IMR-90 (cell line): ENCODE measurements around the gene HTR2B. TPM values are rescaled to one million over a fixed set of nuclear protein-coding genes. Genes with fewer than 3 reads are reported as not detected.

ENCODE experiments used
- ATAC-seq: fragments of 200-7000 bp; cut with Tn5 transposase; 2 replicates; pipeline ENCODE4 v1.9.1; 2020; ENCODE audit warnings: low read depth, mild to moderate bottlenecking, moderate library complexity
- BruUV-seq: library from RNA; stranded (reverse); fragments of 400-500 nt; replicated peaks from 2 replicates; lab custom pipeline; 2021; lab: Mats Ljungman, UMichigan
- CTCF ChIA-PET: fragments of 300-600 bp; formaldehyde crosslinking; extraction: SDS; loops from one replicate; lab custom pipeline; 2021; ENCODE audit warnings: antibody characterized with exemption; lab: Yijun Ruan, JAX
- POLR2A ChIA-PET: fragments of 300-600 bp; sonication (Branson Sonifier 250); formaldehyde crosslinking; loops from one replicate; lab custom pipeline; 2022; ENCODE audit warnings: antibody characterized with exemption; ENCODE audit not compliant: unreplicated experiment; lab: Charles Lee
- DNase-seq: peaks from one replicate; pipeline ENCODE4 v3.0.0; 2013
- H2AFZ ChIP-seq: replicated peaks from 2 replicates; pipeline ENCODE3; 2013; ENCODE audit warnings: low read length, mild to moderate bottlenecking; ENCODE audit not compliant: poor library complexity
- H2AK5ac ChIP-seq: 2 replicates; pipeline ENCODE4 v1.6.1; 2013; ENCODE audit warnings: low read depth, low read length, inconsistent platforms
- H2AK9ac ChIP-seq: replicated peaks from 2 replicates; pipeline ENCODE3; 2013; ENCODE audit warnings: mild to moderate bottlenecking, low read depth, low read length, moderate library complexity; ENCODE audit not compliant: poor library complexity
- H2BK120ac ChIP-seq: 2 replicates; pipeline ENCODE4 v1.6.1; 2013; ENCODE audit warnings: low read depth, low read length, inconsistent platforms
- H2BK15ac ChIP-seq: 3 replicates; pipeline ENCODE4 v1.6.1; 2013; ENCODE audit warnings: low read depth, low read length, inconsistent platforms
- H2BK20ac ChIP-seq: 2 replicates; pipeline ENCODE4 v1.6.1; 2013; ENCODE audit warnings: low read depth, mild to moderate bottlenecking, inconsistent platforms, low read length, moderate library complexity
- H2BK5ac ChIP-seq: 2 replicates; pipeline ENCODE4 v1.6.1; 2013; ENCODE audit warnings: mild to moderate bottlenecking, low read depth, low read length, inconsistent platforms; ENCODE audit not compliant: poor library complexity, severe bottlenecking
- H3K14ac ChIP-seq: replicated peaks from 2 replicates; pipeline ENCODE4 v1.6.1; 2013; ENCODE audit warnings: low read depth, low read length, inconsistent platforms
- H3K18ac ChIP-seq: 2 replicates; pipeline ENCODE4 v1.6.1; 2013; ENCODE audit warnings: low read depth, low read length, control low read depth
- H3K23ac ChIP-seq: 2 replicates; pipeline ENCODE4 v1.6.1; 2013; ENCODE audit warnings: low read depth, low read length, inconsistent platforms
- H3K27ac ChIP-seq: 2 replicates; pipeline ENCODE4 v1.5.1; 2013; ENCODE audit warnings: mild to moderate bottlenecking, control low read depth, low read length; ENCODE audit not compliant: insufficient read depth
- H3K27me3 ChIP-seq: 2 replicates; pipeline ENCODE4 v1.6.1; 2013; ENCODE audit warnings: low read length; ENCODE audit not compliant: control insufficient read depth, insufficient read depth
- H3K36me3 ChIP-seq: 2 replicates; pipeline ENCODE4 v1.6.1; 2013; ENCODE audit warnings: low read length, mixed read lengths; ENCODE audit not compliant: control insufficient read depth, insufficient read depth
- H3K4ac ChIP-seq: 2 replicates; pipeline ENCODE4 v1.6.1; 2013; ENCODE audit warnings: low read depth, low read length, inconsistent platforms
- H3K4me1 ChIP-seq: 2 replicates; pipeline ENCODE4 v1.6.1; 2013; ENCODE audit warnings: low read length, mixed read lengths; ENCODE audit not compliant: control insufficient read depth, insufficient read depth
- H3K4me2 ChIP-seq: 2 replicates; pipeline ENCODE4 v1.6.1; 2013; ENCODE audit warnings: low read depth, mild to moderate bottlenecking, control low read depth, low read length, moderate library complexity
- H3K4me3 ChIP-seq: 2 replicates; pipeline ENCODE4 v1.5.1; 2013; ENCODE audit warnings: low read depth, mild to moderate bottlenecking, control low read depth, low read length, moderate library complexity; ENCODE audit not compliant: insufficient read depth
- H3K56ac ChIP-seq: 2 replicates; pipeline ENCODE4 v1.6.1; 2013; ENCODE audit warnings: low read length, inconsistent platforms; ENCODE audit not compliant: insufficient read depth; ENCODE audit errors: extremely low read depth
- H3K79me1 ChIP-seq, 2 experiments: 2 replicates each; pipeline ENCODE4 v1.6.1; 2013; ENCODE audit warnings: low read length in 2 of 2, inconsistent platforms in 1 of 2, low read depth in 1 of 2
- H3K9ac ChIP-seq: 2 replicates; pipeline ENCODE4 v1.6.1; 2013; ENCODE audit warnings: low read depth, low read length, control low read depth
- H3K9me1 ChIP-seq: 2 replicates; pipeline ENCODE4 v1.6.1; 2013; ENCODE audit warnings: low read length, inconsistent platforms; ENCODE audit not compliant: insufficient read depth
- H3K9me3 ChIP-seq: 2 replicates; pipeline ENCODE4 v1.6.1; 2013; ENCODE audit warnings: low read length; ENCODE audit not compliant: control insufficient read depth, insufficient read depth
- H4K20me1 ChIP-seq: 2 replicates; pipeline ENCODE4 v1.6.1; 2013; ENCODE audit warnings: low read length, inconsistent platforms; ENCODE audit not compliant: insufficient read depth
- H4K5ac ChIP-seq: 2 replicates; pipeline ENCODE4 v1.6.1; 2013; ENCODE audit warnings: mild to moderate bottlenecking, low read depth, low read length, control low read depth
- H4K8ac ChIP-seq, 2 experiments: 2 replicates each; pipeline ENCODE4 v1.6.1; 2013; ENCODE audit warnings: low read depth in 2 of 2, low read length in 2 of 2, control low read depth in 1 of 2, inconsistent platforms in 1 of 2
- H4K91ac ChIP-seq: 2 replicates; pipeline ENCODE4 v1.6.1; 2013; ENCODE audit warnings: low read depth, low read length, inconsistent platforms; ENCODE audit not compliant: insufficient read depth
- BHLHE40 ChIP-seq: fragments of 150-350 bp; IDR thresholded peaks from 2 replicates; pipeline ENCODE4 v1.6.1; 2016; ENCODE audit warnings: mild to moderate bottlenecking, low read depth, low read length
- CEBPB ChIP-seq: IDR thresholded peaks from 2 replicates; pipeline ENCODE4 v1.6.1; 2012; ENCODE audit warnings: low read depth, low read length, improper control_type of control experiment
- CHD1 ChIP-seq: IDR thresholded peaks from 2 replicates; pipeline ENCODE4 v1.6.1; 2012; ENCODE audit warnings: low read depth, low read length, improper control_type of control experiment
- FOS ChIP-seq: fragments of 150-350 bp; IDR thresholded peaks from 2 replicates; pipeline ENCODE4 v1.6.1; 2016; ENCODE audit warnings: low read depth, low read length
- MAFK ChIP-seq: IDR thresholded peaks from 2 replicates; pipeline ENCODE4 v1.6.1; 2012; ENCODE audit warnings: low read depth, low read length, improper control_type of control experiment
- MAZ ChIP-seq: IDR thresholded peaks from 2 replicates; pipeline ENCODE4 v1.6.1; 2012; ENCODE audit warnings: low read depth, mild to moderate bottlenecking, low read length, improper control_type of control experiment, moderate library complexity, borderline replicate concordance
- MXI1 ChIP-seq: IDR thresholded peaks from 2 replicates; pipeline ENCODE4 v1.6.1; 2012; ENCODE audit warnings: low read depth, mild to moderate bottlenecking, low read length, moderate library complexity, borderline replicate concordance
- NFE2L2 ChIP-seq: fragments of 150-350 bp; IDR thresholded peaks from 2 replicates; pipeline ENCODE4 v1.6.1; 2016; ENCODE audit warnings: low read depth, mild to moderate bottlenecking, low read length
- POLR2A ChIP-seq: IDR thresholded peaks from 2 replicates; pipeline ENCODE4 v1.6.1; 2012; ENCODE audit warnings: mild to moderate bottlenecking, low read depth, low read length
- RAD21 ChIP-seq: IDR thresholded peaks from 2 replicates; pipeline ENCODE4 v1.6.1; 2012; ENCODE audit warnings: low read length, improper control_type of control experiment
- RCOR1 ChIP-seq: IDR thresholded peaks from 2 replicates; pipeline ENCODE4 v1.6.1; 2012; ENCODE audit warnings: mild to moderate bottlenecking, low read length, improper control_type of control experiment; ENCODE audit not compliant: insufficient replicate concordance
- RFX5 ChIP-seq: IDR thresholded peaks from 2 replicates; pipeline ENCODE4 v1.8.0; 2012; ENCODE audit warnings: low read depth, mild to moderate bottlenecking, low read length, moderate library complexity
- SMC3 ChIP-seq: fragments of 150-350 bp; IDR thresholded peaks from 2 replicates; pipeline ENCODE4 v1.6.1; 2016; ENCODE audit warnings: low read depth, mild to moderate bottlenecking, antibody characterized with exemption, low read length, moderate library complexity
- WGBS, 2 experiments: methylation state at CpG; one replicate each; pipeline versions ENCODE4 v1.1.5 to v1.1.7; 2013; ENCODE audit warnings: missing lambda C conversion rate in 2 of 2; ENCODE audit not compliant: insufficient read length in 1 of 2; ENCODE audit errors: extremely low coverage in 2 of 2; 5-methylcytosine and 5-hydroxymethylcytosine counted together
- dilution Hi-C: fragments of 300-500 bp; cut with HindIII; formaldehyde crosslinking; loops from one replicate; pipeline ENCODE4 v1.14.3; 2018; ENCODE audit warnings: low sequenced_read_pairs; ENCODE audit not compliant: unreplicated experiment
- in situ Hi-C: fragments of 300-500 bp; cut with MboI; formaldehyde crosslinking; loops from 3 replicates; pipeline ENCODE4 v1.14.3; 2019; ENCODE audit warnings: low sequenced_read_pairs, inconsistent platforms, mixed read lengths
- intact Hi-C: fragments of 100-400 bp; cut with micrococcal nuclease; formaldehyde crosslinking; loops from 2 replicates; pipeline ENCODE4 v1.10.0; 2022
- polyA plus RNA-seq, 3 experiments: library from polyadenylated mRNA; depleted of rRNA; stranded (reverse); fragments of >200 nt; gene quantifications; 2 replicates each; pipeline ENCODE4 v1.2.3, GENCODE V29; 2012; ENCODE audit warnings: low replicate concordance in 1 of 3
- total RNA-seq: library from RNA; depleted of rRNA; stranded (reverse); fragments of >200 nt; gene quantifications from 2 replicates; pipeline ENCODE4 v1.2.3, GENCODE V29; 2012
- TF ChIP-seq, protein P1 (sequence below): conservative IDR thresholded peaks from 2 replicates; pipeline ENCODE4 v1.5.1; 2012; ENCODE audit warnings: mild to moderate bottlenecking, low read depth, low read length, improper control_type of control experiment
- TF ChIP-seq, protein P2 (sequence below): fragments of 150-350 bp; IDR thresholded peaks from 2 replicates; pipeline ENCODE4 v1.6.1; 2016; ENCODE audit warnings: low read depth, mild to moderate bottlenecking, low read length, moderate library complexity, borderline replicate concordance
- TF ChIP-seq, protein P3 (sequence below): fragments of 150-350 bp; IDR thresholded peaks from 2 replicates; pipeline ENCODE4 v1.6.1; 2017; ENCODE audit warnings: mild to moderate bottlenecking, antibody characterized with exemption, low read length, low read depth

HTR2B gene
- total and polyA plus RNA-seq, 2 of the 4 experiments (the other 2 are of a cell fraction) = 0.26 to 0.72 TPM

DNA sequence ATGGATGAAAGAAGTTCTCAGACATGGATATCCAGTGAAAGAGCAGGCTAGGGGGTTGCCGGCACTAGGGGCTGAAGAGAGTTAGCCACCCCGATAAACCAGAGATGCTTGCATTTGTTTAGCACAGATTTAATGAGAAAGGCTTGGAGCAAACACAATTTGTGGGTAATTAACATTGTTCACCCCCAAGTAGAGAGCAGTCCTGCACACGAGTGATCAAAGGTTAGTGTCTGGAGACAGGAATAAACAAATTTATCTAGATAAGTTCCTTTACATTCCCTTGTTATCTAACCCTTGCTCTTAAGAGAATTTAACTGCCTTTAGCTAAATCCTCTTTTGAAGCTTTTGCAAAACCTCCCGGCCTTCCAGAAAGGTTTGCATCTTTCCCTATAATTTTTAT, 23.9 kb downstream of the HTR2B start:
- DNase-seq (no peak), ATAC-seq (no peak)
- Histone ChIP-seq H3K9me3 (peaks cover 19% of the 10 kb centered on the region), H3K9me1 (peaks cover 7% of the 10 kb centered on the region), H3K23ac (no peak overlapping the region), H3K4me2 (no peak overlapping the region), H2AFZ (no peak overlapping the region), H2BK20ac (no peak overlapping the region), H2AK5ac (no peak overlapping the region), H4K20me1 (no peaks in the 10 kb centered on the region; the same call in 1 of the 2 replicates), H4K8ac (no peak overlapping the region), H3K4ac (no peak overlapping the region), H3K14ac (no peak overlapping the region), H3K4me3 (no peak overlapping the region), H2BK15ac (no peak overlapping the region), H4K5ac (no peak overlapping the region), H2BK5ac (no peak overlapping the region), H2AK9ac (no peak overlapping the region), H3K18ac (no peak overlapping the region), H3K27me3 (no peaks in the 10 kb centered on the region), H3K36me3 (peaks cover 33% of the 10 kb centered on the region), H3K79me1 (peaks cover 5 to 30% of the 10 kb centered on the region in 2 experiments), H2BK120ac (no peak overlapping the region), H3K9ac (no peak overlapping the region), H3K27ac (no peak overlapping the region), H4K91ac (no peak overlapping the region), H3K56ac (no peak overlapping the region), H3K4me1 (peaks cover 7% of the 10 kb centered on the region)
- TF ChIP-seq MXI1 = no peak
- no peak for TF ChIP-seq MAFK
- TF ChIP-seq, protein P1, sequence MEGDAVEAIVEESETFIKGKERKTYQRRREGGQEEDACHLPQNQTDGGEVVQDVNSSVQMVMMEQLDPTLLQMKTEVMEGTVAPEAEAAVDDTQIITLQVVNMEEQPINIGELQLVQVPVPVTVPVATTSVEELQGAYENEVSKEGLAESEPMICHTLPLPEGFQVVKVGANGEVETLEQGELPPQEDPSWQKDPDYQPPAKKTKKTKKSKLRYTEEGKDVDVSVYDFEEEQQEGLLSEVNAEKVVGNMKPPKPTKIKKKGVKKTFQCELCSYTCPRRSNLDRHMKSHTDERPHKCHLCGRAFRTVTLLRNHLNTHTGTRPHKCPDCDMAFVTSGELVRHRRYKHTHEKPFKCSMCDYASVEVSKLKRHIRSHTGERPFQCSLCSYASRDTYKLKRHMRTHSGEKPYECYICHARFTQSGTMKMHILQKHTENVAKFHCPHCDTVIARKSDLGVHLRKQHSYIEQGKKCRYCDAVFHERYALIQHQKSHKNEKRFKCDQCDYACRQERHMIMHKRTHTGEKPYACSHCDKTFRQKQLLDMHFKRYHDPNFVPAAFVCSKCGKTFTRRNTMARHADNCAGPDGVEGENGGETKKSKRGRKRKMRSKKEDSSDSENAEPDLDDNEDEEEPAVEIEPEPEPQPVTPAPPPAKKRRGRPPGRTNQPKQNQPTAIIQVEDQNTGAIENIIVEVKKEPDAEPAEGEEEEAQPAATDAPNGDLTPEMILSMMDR = no peak
- no peak for TF ChIP-seq RAD21
- TF ChIP-seq, protein P2, sequence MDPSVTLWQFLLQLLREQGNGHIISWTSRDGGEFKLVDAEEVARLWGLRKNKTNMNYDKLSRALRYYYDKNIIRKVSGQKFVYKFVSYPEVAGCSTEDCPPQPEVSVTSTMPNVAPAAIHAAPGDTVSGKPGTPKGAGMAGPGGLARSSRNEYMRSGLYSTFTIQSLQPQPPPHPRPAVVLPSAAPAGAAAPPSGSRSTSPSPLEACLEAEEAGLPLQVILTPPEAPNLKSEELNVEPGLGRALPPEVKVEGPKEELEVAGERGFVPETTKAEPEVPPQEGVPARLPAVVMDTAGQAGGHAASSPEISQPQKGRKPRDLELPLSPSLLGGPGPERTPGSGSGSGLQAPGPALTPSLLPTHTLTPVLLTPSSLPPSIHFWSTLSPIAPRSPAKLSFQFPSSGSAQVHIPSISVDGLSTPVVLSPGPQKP = no peak
- TF ChIP-seq NFE2L2 = no peak
- TF ChIP-seq FOS = no peak
- TF ChIP-seq CHD1 = no peak
- TF ChIP-seq, protein P3, sequence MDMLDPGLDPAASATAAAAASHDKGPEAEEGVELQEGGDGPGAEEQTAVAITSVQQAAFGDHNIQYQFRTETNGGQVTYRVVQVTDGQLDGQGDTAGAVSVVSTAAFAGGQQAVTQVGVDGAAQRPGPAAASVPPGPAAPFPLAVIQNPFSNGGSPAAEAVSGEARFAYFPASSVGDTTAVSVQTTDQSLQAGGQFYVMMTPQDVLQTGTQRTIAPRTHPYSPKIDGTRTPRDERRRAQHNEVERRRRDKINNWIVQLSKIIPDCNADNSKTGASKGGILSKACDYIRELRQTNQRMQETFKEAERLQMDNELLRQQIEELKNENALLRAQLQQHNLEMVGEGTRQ = no peak
- no peak for TF ChIP-seq MAZ
- no peak for TF ChIP-seq POLR2A
- no peak for TF ChIP-seq BHLHE40
- TF ChIP-seq RCOR1 = no peak
- no peak for TF ChIP-seq RFX5
- no peak for TF ChIP-seq SMC3
- no peak for TF ChIP-seq CEBPB
- in situ Hi-C loops (loop anchor here (10.0 kb wide), 2 partner anchors 314 to 354 kb away; no protein-coding TSS in a partner anchor), intact Hi-C loops (no loop called here), dilution Hi-C loops (no loop called here)
- ChIA-PET POLR2A (no interaction called here), CTCF (no interaction called here)
- WGBS, 2 experiments = 60% methylated on average over 1 of the region's 4 CpGs; no CpG with 5 or more reads in 1 of the 2 experiments
- no TSS peak for BruUV-seq
